AG09319 (cell line): ENCODE data around the gene HTR3A.

Source experiments
- DNase-seq: peaks from one replicate; pipeline ENCODE4 v3.0.0-alpha.2; 2010; ENCODE audit warnings: low read depth; ENCODE audit errors: extremely low read depth
- TF ChIP-seq, protein P1 (sequence below): IDR thresholded peaks from 2 replicates; pipeline ENCODE4 v1.5.1; 2011; ENCODE audit warnings: low read depth, mild to moderate bottlenecking, inconsistent platforms, low read length, moderate library complexity

The HTR3A gene

DNA sequence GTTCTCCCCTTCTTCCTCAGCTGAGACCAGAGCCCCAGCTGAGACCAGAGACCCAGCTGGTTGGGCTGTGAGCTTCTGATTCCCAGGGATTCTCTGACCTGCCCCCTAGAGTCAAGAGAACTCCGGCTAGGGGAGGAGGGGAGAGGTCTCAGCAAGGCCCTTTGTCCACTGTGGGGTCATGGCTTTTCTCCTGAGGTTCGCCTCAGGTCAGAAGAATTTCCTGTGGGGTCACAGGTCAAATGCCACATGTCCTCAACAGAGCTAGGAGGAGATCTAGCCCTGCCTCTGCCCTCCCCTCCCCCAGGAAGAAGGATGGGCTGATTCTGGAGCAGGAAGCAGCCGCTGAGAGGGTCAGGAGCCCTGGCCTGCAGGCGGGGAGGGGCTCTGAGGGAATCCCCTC is 23.7 kb downstream of the HTR3A start:
- TF ChIP-seq, protein P1, sequence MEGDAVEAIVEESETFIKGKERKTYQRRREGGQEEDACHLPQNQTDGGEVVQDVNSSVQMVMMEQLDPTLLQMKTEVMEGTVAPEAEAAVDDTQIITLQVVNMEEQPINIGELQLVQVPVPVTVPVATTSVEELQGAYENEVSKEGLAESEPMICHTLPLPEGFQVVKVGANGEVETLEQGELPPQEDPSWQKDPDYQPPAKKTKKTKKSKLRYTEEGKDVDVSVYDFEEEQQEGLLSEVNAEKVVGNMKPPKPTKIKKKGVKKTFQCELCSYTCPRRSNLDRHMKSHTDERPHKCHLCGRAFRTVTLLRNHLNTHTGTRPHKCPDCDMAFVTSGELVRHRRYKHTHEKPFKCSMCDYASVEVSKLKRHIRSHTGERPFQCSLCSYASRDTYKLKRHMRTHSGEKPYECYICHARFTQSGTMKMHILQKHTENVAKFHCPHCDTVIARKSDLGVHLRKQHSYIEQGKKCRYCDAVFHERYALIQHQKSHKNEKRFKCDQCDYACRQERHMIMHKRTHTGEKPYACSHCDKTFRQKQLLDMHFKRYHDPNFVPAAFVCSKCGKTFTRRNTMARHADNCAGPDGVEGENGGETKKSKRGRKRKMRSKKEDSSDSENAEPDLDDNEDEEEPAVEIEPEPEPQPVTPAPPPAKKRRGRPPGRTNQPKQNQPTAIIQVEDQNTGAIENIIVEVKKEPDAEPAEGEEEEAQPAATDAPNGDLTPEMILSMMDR = no peak
- DNase-seq = no peak

DNA sequence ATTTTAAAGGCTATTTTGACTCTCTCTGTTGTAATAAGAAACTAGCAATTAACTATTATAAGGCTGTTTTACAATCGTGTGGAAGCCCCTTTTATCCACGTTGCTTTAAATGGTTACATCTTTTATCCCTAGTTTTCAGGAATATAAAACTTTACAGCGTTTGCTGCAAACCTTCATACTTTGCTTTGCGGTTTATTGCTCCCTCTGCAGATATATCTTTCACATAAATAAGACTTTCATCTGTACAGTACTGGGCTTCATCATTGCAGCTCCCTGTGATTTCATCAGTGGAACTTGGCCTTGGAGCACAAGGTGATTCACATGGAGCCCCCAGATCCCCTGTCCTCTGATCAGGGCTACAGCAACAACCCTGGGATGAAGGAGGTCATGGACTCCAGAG is 25.6 kb downstream of the HTR3A start:
- DNase-seq = no peak
- TF ChIP-seq, protein P1 = no peak

DNA sequence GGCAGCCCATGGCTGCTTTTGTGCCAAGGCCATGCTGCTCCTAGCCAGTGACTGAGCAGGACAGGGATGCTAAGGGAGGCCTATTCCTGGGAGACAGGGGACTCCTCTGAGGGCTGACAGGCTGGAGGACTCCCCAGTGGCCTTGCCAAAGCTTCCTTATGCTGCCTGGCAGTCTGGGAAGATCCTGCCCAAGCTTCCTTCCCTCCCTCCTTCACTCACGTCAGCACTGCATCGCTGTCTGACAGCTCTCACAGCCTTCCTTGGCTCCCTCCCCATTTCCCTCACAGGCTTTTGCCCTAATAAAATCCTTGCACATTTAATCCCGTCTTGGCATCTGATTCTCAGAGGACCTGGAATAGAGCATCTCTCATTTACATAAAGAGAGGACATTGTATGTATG is 26.5 kb downstream of the HTR3A start:
- TF ChIP-seq, protein P1 = no peak

DNA sequence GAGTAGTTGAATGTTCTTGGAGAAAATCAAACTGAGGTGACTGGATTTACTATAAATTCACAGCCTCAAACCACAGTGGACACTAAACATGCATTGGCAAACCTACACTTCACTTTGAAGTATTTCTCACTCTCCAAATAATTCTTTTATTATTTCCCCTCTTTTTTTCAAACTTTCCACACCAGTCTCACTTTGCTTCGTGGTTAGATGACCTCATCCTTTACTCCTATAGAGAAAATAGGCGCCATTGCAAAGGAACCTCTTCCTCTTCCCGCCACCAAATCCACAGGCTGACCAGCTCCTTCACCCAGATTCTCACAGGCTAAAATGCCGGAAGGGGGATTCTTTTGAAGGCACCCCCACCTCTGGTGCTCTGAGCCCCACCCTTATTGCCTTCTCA is 33.4 kb downstream of the HTR3A start:
- TF ChIP-seq, protein P1 = no peak
- DNase-seq = no peak

More for the DNA sequence above, 26.5 kb downstream of the HTR3A start:
- DNase-seq = no peak

DNA sequence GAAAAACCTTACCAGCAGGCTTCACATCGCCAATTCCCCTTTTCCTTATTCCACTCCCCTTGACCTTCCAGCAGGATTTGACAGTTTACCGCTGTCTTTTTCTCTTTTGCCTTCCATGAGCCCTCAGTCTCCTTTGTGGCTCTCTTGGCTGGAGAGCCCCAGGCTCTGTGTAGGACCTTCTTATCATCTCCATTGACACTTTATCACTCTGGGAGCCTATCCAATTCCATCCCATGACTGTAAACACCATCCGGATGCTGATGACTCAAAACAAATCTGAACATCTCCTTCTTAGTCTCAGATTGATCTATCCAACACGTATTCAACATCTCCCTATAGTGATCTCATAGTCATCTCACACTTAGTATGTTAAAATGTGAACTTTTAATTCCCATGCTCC is 36.0 kb downstream of the HTR3A start:
- no peak for DNase-seq
- TF ChIP-seq, protein P1 = no peak

DNA sequence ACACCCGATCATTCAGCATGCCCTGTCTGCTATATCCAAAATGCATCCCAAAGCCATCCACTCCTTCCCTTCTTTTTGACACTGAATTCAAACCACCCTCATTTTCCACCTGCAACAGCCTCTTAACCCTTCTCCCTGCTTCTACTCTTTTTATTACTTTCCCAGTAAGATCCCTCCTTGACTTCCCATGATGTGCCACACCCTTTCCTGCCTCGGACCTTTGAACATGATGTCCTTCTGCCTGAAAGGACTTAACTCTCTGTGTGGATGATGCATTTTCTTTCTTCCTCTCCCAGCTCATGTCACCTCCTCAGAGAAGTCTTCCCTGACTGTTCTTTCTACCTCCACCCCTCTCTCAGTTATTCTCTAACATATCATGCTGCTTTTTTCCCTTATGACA is 36.5 kb downstream of the HTR3A start:
- TF ChIP-seq, protein P1 = no peak
- DNase-seq = no peak

DNA sequence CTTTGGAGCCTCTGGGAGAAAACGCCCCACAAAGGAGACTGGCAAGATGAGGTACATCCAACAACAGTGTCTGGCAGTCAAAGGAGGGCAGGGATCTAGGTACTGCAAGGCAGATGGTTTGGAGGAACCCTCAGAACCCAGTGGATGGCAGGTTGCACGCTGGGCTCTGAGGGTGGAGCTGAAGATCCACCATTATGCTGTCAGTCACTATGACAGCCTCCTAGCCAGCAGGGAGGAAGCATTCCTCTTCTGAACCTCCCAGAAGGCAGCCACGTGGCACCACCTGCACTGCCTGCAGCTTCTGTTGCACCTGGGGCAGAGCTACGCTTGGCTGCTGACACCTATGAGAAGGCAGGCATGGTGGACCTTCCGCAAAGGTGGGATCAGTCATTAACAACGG is 40.2 kb downstream of the HTR3A start:
- DNase-seq = no peak
- TF ChIP-seq, protein P1 = no peak
